ENCODE measurements around the gene SNRK. TPM values are rescaled to one million over a fixed set of nuclear protein-coding genes. Genes with fewer than 3 reads are reported as not detected.

The SNRK gene
- total RNA-seq, 1 experiment from 2014 or later = 11.8 TPM

- Mint-ChIP-seq H3K4me1 (peaks cover 30% of the 10 kb centered on the region), H3K27ac (no peak overlapping the region), H3K36me3 (no peaks in the 10 kb centered on the region), H3K27me3 (ENCODE audit: low read depth) (no peaks in the 10 kb centered on the region; the same call in 1 of the 2 replicates), H3K4me3 (no peak overlapping the region), H3K9me3 (peaks cover 8% of the 10 kb centered on the region)
- TF ChIP-seq, protein P1, sequence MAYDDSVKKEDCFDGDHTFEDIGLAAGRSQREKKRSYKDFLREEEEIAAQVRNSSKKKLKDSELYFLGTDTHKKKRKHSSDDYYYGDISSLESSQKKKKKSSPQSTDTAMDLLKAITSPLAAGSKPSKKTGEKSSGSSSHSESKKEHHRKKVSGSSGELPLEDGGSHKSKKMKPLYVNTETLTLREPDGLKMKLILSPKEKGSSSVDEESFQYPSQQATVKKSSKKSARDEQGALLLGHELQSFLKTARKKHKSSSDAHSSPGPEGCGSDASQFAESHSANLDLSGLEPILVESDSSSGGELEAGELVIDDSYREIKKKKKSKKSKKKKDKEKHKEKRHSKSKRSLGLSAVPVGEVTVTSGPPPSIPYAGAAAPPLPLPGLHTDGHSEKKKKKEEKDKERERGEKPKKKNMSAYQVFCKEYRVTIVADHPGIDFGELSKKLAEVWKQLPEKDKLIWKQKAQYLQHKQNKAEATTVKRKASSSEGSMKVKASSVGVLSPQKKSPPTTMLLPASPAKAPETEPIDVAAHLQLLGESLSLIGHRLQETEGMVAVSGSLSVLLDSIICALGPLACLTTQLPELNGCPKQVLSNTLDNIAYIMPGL (CRISPR knock-in tag; IDR thresholded peaks at IDR 0.05) = no peak
- TF ChIP-seq ATF6 (CRISPR knock-in tag; IDR thresholded peaks at IDR 0.05) = no peak
- TF ChIP-seq MLX (CRISPR knock-in tag; IDR thresholded peaks at IDR 0.05) = no peak
- no peak for TF ChIP-seq MXD4 (CRISPR knock-in tag; IDR thresholded peaks at IDR 0.05; ENCODE audit: borderline replicate concordance)
- TF ChIP-seq CREB1 (CRISPR knock-in tag; IDR thresholded peaks at IDR 0.05) = no peak
- TF ChIP-seq MAX (CRISPR knock-in tag; IDR thresholded peaks at IDR 0.05) = no peak
- no peak for TF ChIP-seq ZSCAN18 (CRISPR knock-in tag; IDR thresholded peaks at IDR 0.05)
- no peak for TF ChIP-seq FOXJ3 (CRISPR knock-in tag; IDR thresholded peaks at IDR 0.05; ENCODE audit: borderline replicate concordance)
- no peak for TF ChIP-seq ELF4 (CRISPR knock-in tag; IDR thresholded peaks at IDR 0.05; ENCODE audit: low read depth)
- no peak for TF ChIP-seq NFYB (CRISPR knock-in tag; conservative IDR thresholded peaks at IDR 0.05; ENCODE audit: low read depth)
- no peak for TF ChIP-seq GTF2I (CRISPR knock-in tag; conservative IDR thresholded peaks at IDR 0.05)
- TF ChIP-seq TCF7 (CRISPR knock-in tag; IDR thresholded peaks at IDR 0.05; ENCODE audit: low read depth) = no peak
- TF ChIP-seq FOXP1 (CRISPR knock-in tag; IDR thresholded peaks at IDR 0.05; ENCODE audit: borderline replicate concordance) = no peak
- TF ChIP-seq, protein P2, sequence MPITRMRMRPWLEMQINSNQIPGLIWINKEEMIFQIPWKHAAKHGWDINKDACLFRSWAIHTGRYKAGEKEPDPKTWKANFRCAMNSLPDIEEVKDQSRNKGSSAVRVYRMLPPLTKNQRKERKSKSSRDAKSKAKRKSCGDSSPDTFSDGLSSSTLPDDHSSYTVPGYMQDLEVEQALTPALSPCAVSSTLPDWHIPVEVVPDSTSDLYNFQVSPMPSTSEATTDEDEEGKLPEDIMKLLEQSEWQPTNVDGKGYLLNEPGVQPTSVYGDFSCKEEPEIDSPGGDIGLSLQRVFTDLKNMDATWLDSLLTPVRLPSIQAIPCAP (CRISPR knock-in tag; IDR thresholded peaks at IDR 0.05) = no peak
- no peak for TF ChIP-seq ETV6 (CRISPR knock-in tag; IDR thresholded peaks at IDR 0.05)
- TF ChIP-seq, protein P3, sequence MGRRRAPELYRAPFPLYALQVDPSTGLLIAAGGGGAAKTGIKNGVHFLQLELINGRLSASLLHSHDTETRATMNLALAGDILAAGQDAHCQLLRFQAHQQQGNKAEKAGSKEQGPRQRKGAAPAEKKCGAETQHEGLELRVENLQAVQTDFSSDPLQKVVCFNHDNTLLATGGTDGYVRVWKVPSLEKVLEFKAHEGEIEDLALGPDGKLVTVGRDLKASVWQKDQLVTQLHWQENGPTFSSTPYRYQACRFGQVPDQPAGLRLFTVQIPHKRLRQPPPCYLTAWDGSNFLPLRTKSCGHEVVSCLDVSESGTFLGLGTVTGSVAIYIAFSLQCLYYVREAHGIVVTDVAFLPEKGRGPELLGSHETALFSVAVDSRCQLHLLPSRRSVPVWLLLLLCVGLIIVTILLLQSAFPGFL (CRISPR knock-in tag; IDR thresholded peaks at IDR 0.05; ENCODE audit: borderline replicate concordance) = no peak
- TF ChIP-seq, protein P4, sequence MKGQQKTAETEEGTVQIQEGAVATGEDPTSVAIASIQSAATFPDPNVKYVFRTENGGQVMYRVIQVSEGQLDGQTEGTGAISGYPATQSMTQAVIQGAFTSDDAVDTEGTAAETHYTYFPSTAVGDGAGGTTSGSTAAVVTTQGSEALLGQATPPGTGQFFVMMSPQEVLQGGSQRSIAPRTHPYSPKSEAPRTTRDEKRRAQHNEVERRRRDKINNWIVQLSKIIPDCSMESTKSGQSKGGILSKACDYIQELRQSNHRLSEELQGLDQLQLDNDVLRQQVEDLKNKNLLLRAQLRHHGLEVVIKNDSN (CRISPR knock-in tag; IDR thresholded peaks at IDR 0.05) = no peak
- TF ChIP-seq, protein P5, sequence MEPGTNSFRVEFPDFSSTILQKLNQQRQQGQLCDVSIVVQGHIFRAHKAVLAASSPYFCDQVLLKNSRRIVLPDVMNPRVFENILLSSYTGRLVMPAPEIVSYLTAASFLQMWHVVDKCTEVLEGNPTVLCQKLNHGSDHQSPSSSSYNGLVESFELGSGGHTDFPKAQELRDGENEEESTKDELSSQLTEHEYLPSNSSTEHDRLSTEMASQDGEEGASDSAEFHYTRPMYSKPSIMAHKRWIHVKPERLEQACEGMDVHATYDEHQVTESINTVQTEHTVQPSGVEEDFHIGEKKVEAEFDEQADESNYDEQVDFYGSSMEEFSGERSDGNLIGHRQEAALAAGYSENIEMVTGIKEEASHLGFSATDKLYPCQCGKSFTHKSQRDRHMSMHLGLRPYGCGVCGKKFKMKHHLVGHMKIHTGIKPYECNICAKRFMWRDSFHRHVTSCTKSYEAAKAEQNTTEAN (CRISPR knock-in tag; IDR thresholded peaks at IDR 0.05) = no peak
- TF ChIP-seq, protein P6, sequence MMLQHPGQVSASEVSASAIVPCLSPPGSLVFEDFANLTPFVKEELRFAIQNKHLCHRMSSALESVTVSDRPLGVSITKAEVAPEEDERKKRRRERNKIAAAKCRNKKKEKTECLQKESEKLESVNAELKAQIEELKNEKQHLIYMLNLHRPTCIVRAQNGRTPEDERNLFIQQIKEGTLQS (CRISPR knock-in tag; conservative IDR thresholded peaks at IDR 0.05) = no peak
- no peak for TF ChIP-seq FOXP4 (CRISPR knock-in tag; IDR thresholded peaks at IDR 0.05)
- POLR2A ChIA-PET = no interaction called here
- CTCF ChIA-PET = interaction anchor here (0.7 kb wide), 1 partner anchor 128 kb away, joined by 3 read pairs; no protein-coding TSS in a partner anchor
- DNase-seq (ENCODE audit: low spot score) = no peak
- ATAC-seq = no peak
Measured at GRCh38 chr3:43249405-43249804, 36.9 kb upstream of the SNRK start.

Measured in WTC11 (cell line).